ENCODE results near the gene LHB.

Gene LHB

DNA sequence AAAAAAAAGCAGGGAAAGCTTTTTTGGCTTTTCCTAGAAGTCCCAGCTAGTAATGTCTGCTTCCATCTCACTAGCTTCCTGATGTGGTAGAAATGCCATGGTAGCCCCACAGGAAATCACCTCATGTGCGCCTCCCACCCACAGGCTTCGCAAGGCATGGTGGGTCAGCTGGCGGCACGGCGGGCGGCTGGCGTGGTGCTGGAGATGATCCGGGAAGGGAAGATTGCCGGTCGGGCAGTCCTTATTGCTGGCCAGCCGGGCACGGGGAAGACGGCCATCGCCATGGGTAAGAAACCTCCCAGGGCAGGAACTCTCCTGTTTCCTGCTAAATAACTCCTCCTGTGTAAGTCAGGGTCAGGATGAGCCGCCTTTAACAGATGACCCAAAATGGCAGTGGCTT is 12.8 kb downstream of the LHB start:
- H3K27ac ChIP-seq: no peak overlapping the region
- no peaks in the 10 kb centered on the region for H3K36me3 ChIP-seq (ENCODE audit: control insufficient read depth, insufficient read depth, low read length)

GRCh38 chr19:48999481-49000325 is 17.2 kb downstream of the LHB start:
- Histone ChIP-seq H3K36me3 (ENCODE audit: control insufficient read depth, insufficient read depth, low read length) (no peaks in the 10 kb centered on the region), H3K9me3 (ENCODE audit: control insufficient read depth, low read length) (no peaks in the 10 kb centered on the region), H3K27ac (no peak overlapping the region), H3K79me2 (peaks cover 6% of the 10 kb centered on the region), H3K4me3 (ENCODE audit: low read depth, low read length) (no peak overlapping the region), H2AFZ (no peak overlapping the region), H3K4me2 (ENCODE audit: low read length) (no peak overlapping the region), H3K9ac (no peak overlapping the region), H3K4me1 (no peaks in the 10 kb centered on the region), H3K27me3 (ENCODE audit: control insufficient read depth, insufficient read depth, low read length) (no peaks in the 10 kb centered on the region)
- TF ChIP-seq, protein P1, sequence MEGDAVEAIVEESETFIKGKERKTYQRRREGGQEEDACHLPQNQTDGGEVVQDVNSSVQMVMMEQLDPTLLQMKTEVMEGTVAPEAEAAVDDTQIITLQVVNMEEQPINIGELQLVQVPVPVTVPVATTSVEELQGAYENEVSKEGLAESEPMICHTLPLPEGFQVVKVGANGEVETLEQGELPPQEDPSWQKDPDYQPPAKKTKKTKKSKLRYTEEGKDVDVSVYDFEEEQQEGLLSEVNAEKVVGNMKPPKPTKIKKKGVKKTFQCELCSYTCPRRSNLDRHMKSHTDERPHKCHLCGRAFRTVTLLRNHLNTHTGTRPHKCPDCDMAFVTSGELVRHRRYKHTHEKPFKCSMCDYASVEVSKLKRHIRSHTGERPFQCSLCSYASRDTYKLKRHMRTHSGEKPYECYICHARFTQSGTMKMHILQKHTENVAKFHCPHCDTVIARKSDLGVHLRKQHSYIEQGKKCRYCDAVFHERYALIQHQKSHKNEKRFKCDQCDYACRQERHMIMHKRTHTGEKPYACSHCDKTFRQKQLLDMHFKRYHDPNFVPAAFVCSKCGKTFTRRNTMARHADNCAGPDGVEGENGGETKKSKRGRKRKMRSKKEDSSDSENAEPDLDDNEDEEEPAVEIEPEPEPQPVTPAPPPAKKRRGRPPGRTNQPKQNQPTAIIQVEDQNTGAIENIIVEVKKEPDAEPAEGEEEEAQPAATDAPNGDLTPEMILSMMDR (IDR thresholded peaks at IDR 0.05): peak; percentile 48

More for the DNA sequence above, 12.8 kb downstream of the LHB start:
- H2AFZ ChIP-seq: no peak overlapping the region
- no peak overlapping the region for H3K4me3 ChIP-seq (ENCODE audit: low read depth, low read length)
- TF ChIP-seq, protein P1 (IDR thresholded peaks at IDR 0.05): no peak
- H3K9me3 ChIP-seq (ENCODE audit: control insufficient read depth, low read length): no peaks in the 10 kb centered on the region
- no peaks in the 10 kb centered on the region for H3K79me2 ChIP-seq
- no peak overlapping the region for H3K4me2 ChIP-seq (ENCODE audit: low read length)
- H3K4me1 ChIP-seq: no peaks in the 10 kb centered on the region
- H3K9ac ChIP-seq: no peak overlapping the region
- no peaks in the 10 kb centered on the region for H3K27me3 ChIP-seq (ENCODE audit: control insufficient read depth, insufficient read depth, low read length)

GRCh38 chr19:48997972-48998371 is 18.9 kb downstream of the LHB start:
- Histone ChIP-seq H3K79me2 (peaks cover 11% of the 10 kb centered on the region), H2AFZ (no peak overlapping the region), H3K27me3 (ENCODE audit: control insufficient read depth, insufficient read depth, low read length) (no peaks in the 10 kb centered on the region), H3K36me3 (ENCODE audit: control insufficient read depth, insufficient read depth, low read length) (no peaks in the 10 kb centered on the region), H3K27ac (no peak overlapping the region), H3K4me1 (no peaks in the 10 kb centered on the region), H3K4me2 (ENCODE audit: low read length) (no peak overlapping the region), H3K9ac (no peak overlapping the region), H3K4me3 (ENCODE audit: low read depth, low read length) (no peak overlapping the region), H3K9me3 (ENCODE audit: control insufficient read depth, low read length) (no peaks in the 10 kb centered on the region)
- TF ChIP-seq, protein P1 (IDR thresholded peaks at IDR 0.05): peak; percentile 9

- H3K4me2 ChIP-seq (ENCODE audit: low read length): peak overlapping the region; percentile 96
- peak overlapping the region; percentile 84 for H2AFZ ChIP-seq
- peaks cover 20% of the 10 kb centered on the region for H3K79me2 ChIP-seq
- H3K9ac ChIP-seq: no peak overlapping the region
- H3K4me3 ChIP-seq (ENCODE audit: low read depth, low read length): peak overlapping the region; percentile 88
- H3K36me3 ChIP-seq (ENCODE audit: control insufficient read depth, insufficient read depth, low read length): no peaks in the 10 kb centered on the region
- no peaks in the 10 kb centered on the region for H3K4me1 ChIP-seq
- H3K9me3 ChIP-seq (ENCODE audit: control insufficient read depth, low read length): no peaks in the 10 kb centered on the region
- peak overlapping the region; percentile 88 for H3K27ac ChIP-seq
- no peaks in the 10 kb centered on the region for H3K27me3 ChIP-seq (ENCODE audit: control insufficient read depth, insufficient read depth, low read length)
- TF ChIP-seq, protein P1 (IDR thresholded peaks at IDR 0.05): no peak
These were observed 22.9 kb downstream of the LHB start for GRCh38 chr19:48994035-48994386.
